Keratinocyte (primary cell): ENCODE results near the gene PRR14L. TPM values are rescaled to one million over a fixed set of nuclear protein-coding genes. Genes with fewer than 3 reads are reported as not detected.
"Not testable (repeated sequence)": the region's sequence is repeated elsewhere in the genome, so short reads cannot be mapped to it uniquely, and the experiment has no call there.

Experiments
- DNase-seq: peaks from one replicate; pipeline ENCODE4 v3.0.0-alpha.2; 2011; ENCODE audit warnings: low read depth, missing footprints, low spot score
- FAIRE-seq: peaks from 2 replicates; lab custom pipeline; 2011; peaks lifted over from hg19 to GRCh38; lab: Jason Lieb, UNC
- H2AFZ ChIP-seq: 2 replicates; pipeline ENCODE4 v1.6.0; 2012; ENCODE audit warnings: low read length, control low read depth, inconsistent platforms; ENCODE audit not compliant: control insufficient read depth
- H3K27ac ChIP-seq: 2 replicates; pipeline ENCODE4 v1.5.1; 2011; ENCODE audit warnings: low read length; ENCODE audit not compliant: control insufficient read depth, insufficient read depth
- H3K27me3 ChIP-seq: 3 replicates; pipeline ENCODE4 v1.6.0; 2011; ENCODE audit warnings: low read length; ENCODE audit not compliant: control insufficient read depth, insufficient read depth; ENCODE audit errors: extremely low read depth
- H3K36me3 ChIP-seq, 2 experiments: 2 replicates in 1 of 2; 3 replicates in 1 of 2; pipeline ENCODE4 v1.5.1; 2011; ENCODE audit warnings: low read length in 2 of 2, mild to moderate bottlenecking in 1 of 2; ENCODE audit not compliant: control insufficient read depth in 2 of 2, insufficient read depth in 2 of 2; ENCODE audit errors: extremely low read depth in 1 of 2
- H3K4me1 ChIP-seq: 3 replicates; pipeline ENCODE4 v1.5.1; 2011; ENCODE audit warnings: low read length; ENCODE audit not compliant: control insufficient read depth, insufficient read depth; ENCODE audit errors: extremely low read depth
- H3K4me2 ChIP-seq: 3 replicates; pipeline ENCODE4 v1.6.0; 2011; ENCODE audit warnings: low read depth, low read length; ENCODE audit not compliant: control insufficient read depth, insufficient read depth; ENCODE audit errors: extremely low read depth
- H3K4me3 ChIP-seq, 3 experiments: fragments of 200-600 bp in 1 of 3; sonication (generic) in 1 of 3; 2 replicates in 2 of 3; 3 replicates in 1 of 3; pipeline ENCODE4 v1.5.1; 2011 to 2016; ENCODE audit warnings: low read length in 3 of 3, mild to moderate bottlenecking in 3 of 3, control low read depth in 2 of 3, inconsistent platforms in 1 of 3, low read depth in 1 of 3, mixed read lengths in 1 of 3, mixed run types in 1 of 3, moderate library complexity in 1 of 3; ENCODE audit not compliant: control insufficient read depth in 2 of 3, insufficient read depth in 2 of 3; ENCODE audit errors: extremely low read depth in 1 of 3
- H3K79me2 ChIP-seq: 2 replicates; pipeline ENCODE4 v1.6.0; 2012; ENCODE audit warnings: low read length; ENCODE audit not compliant: control insufficient read depth, insufficient read depth
- H3K9ac ChIP-seq: 3 replicates; pipeline ENCODE4 v1.6.0; 2011; ENCODE audit warnings: low read length; ENCODE audit not compliant: control insufficient read depth, insufficient read depth; ENCODE audit errors: extremely low read depth
- H3K9me1 ChIP-seq: 3 replicates; pipeline ENCODE4 v1.6.0; 2011; ENCODE audit warnings: low read length; ENCODE audit not compliant: control insufficient read depth, insufficient read depth; ENCODE audit errors: extremely low read depth
- H3K9me3 ChIP-seq: 2 replicates; pipeline ENCODE4 v1.5.1; 2012; ENCODE audit warnings: low read depth, low read length; ENCODE audit not compliant: control insufficient read depth
- H4K20me1 ChIP-seq: 3 replicates; pipeline ENCODE4 v1.6.0; 2011; ENCODE audit warnings: low read length; ENCODE audit not compliant: control insufficient read depth, insufficient read depth; ENCODE audit errors: extremely low read depth
- EZH2 ChIP-seq: IDR thresholded peaks from one replicate; pipeline ENCODE4 v1.6.1; 2012; ENCODE audit warnings: inconsistent platforms, mild to moderate bottlenecking, low read length, moderate library complexity
- dilution Hi-C: fragments of 300-500 bp; cut with MboI; formaldehyde crosslinking; loops from one replicate; pipeline ENCODE4 v1.7.0; 2020; ENCODE audit warnings: low sequenced_read_pairs; ENCODE audit not compliant: extremely low pct_ligation_motif_present
- polyA plus RNA-seq, 5 experiments: library from polyadenylated mRNA; depleted of rRNA in 3 of 5; stranded (reverse) in 3 of 5; stranded (forward) in 1 of 5; unstranded in 1 of 5; fragments of >200 nt; gene quantifications; 1 replicate in 1 of 5; 2 replicates in 3 of 5; 3 replicates in 1 of 5; pipeline versions ENCODE4 v1.2.1 to v1.2.3, GENCODE V29; 2011 to 2012; ENCODE audit warnings: missing spikeins in 2 of 5, low read depth in 1 of 5, low replicate concordance in 1 of 5
- TF ChIP-seq, protein P1 (sequence below), 3 experiments: IDR thresholded peaks in 1 of 3; conservative IDR thresholded peaks in 1 of 3; optimal IDR thresholded peaks in 1 of 3; 2 replicates in 2 of 3; 3 replicates in 1 of 3; pipeline versions ENCODE3 to v1.5.1; 2011; ENCODE audit warnings: low read length in 3 of 3, mild to moderate bottlenecking in 3 of 3, moderate library complexity in 2 of 3, control low read depth in 1 of 3, inconsistent platforms in 1 of 3; ENCODE audit not compliant: insufficient read depth in 2 of 3; ENCODE audit errors: extremely low read depth in 1 of 3

The PRR14L gene
- polyA plus RNA-seq, 1 donor (not counting 4 experiments of a cell fraction or from before 2014, with no cell fraction given), result 13.6 TPM

DNA sequence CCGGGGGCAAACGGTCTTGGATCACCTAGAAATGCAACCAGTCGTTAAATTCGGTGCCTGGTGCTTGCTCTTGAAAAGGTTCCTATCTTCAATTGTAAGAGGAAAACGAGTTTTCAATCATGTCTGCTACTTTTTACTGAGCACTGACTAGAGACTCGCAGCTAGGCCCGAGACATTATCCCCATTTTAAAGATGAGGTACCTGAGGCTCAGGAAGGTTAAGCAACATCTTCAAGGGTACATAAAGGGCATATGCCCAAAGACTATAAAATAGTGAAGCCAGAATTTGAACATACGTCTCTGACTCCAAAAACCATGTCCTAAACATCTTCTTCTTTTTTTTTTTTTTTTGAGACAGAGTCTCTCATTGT, 87.3 kb downstream of the PRR14L start:
- peak overlapping the region; percentile 78 for H2AFZ ChIP-seq
- peak overlapping the region; percentile 99 for H3K27ac ChIP-seq
- H3K4me1 ChIP-seq, result peaks cover 32% of the 10 kb centered on the region
- no peak for FAIRE-seq
- peaks cover 30% of the 10 kb centered on the region for H3K79me2 ChIP-seq
- H3K27me3 ChIP-seq, result no peaks in the 10 kb centered on the region
- DNase-seq, result no peak
- H3K36me3 ChIP-seq, result no peaks in the 10 kb centered on the region
- peak overlapping the region; percentile 76 to 98 (median 79) for H3K4me3 ChIP-seq
- no peaks in the 10 kb centered on the region for H3K9me3 ChIP-seq
- peak overlapping the region; percentile 84 for H3K4me2 ChIP-seq
- dilution Hi-C loops, result no loop called here
- no peaks in the 10 kb centered on the region for H3K9me1 ChIP-seq
- H3K9ac ChIP-seq, result peak overlapping the region; percentile 98
- TF ChIP-seq, protein P1, sequence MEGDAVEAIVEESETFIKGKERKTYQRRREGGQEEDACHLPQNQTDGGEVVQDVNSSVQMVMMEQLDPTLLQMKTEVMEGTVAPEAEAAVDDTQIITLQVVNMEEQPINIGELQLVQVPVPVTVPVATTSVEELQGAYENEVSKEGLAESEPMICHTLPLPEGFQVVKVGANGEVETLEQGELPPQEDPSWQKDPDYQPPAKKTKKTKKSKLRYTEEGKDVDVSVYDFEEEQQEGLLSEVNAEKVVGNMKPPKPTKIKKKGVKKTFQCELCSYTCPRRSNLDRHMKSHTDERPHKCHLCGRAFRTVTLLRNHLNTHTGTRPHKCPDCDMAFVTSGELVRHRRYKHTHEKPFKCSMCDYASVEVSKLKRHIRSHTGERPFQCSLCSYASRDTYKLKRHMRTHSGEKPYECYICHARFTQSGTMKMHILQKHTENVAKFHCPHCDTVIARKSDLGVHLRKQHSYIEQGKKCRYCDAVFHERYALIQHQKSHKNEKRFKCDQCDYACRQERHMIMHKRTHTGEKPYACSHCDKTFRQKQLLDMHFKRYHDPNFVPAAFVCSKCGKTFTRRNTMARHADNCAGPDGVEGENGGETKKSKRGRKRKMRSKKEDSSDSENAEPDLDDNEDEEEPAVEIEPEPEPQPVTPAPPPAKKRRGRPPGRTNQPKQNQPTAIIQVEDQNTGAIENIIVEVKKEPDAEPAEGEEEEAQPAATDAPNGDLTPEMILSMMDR (optimal IDR thresholded peaks at IDR 0.05 in 1 of 3, IDR thresholded peaks at IDR 0.05 in 1 of 3, conservative IDR thresholded peaks at IDR 0.05 in 1 of 3; ENCODE audit: extremely low read depth in 1 of 3, insufficient read depth in 2 of 3, low read length in 3 of 3), result no peak
- no peak for TF ChIP-seq EZH2
- H4K20me1 ChIP-seq, result no peaks in the 10 kb centered on the region

DNA sequence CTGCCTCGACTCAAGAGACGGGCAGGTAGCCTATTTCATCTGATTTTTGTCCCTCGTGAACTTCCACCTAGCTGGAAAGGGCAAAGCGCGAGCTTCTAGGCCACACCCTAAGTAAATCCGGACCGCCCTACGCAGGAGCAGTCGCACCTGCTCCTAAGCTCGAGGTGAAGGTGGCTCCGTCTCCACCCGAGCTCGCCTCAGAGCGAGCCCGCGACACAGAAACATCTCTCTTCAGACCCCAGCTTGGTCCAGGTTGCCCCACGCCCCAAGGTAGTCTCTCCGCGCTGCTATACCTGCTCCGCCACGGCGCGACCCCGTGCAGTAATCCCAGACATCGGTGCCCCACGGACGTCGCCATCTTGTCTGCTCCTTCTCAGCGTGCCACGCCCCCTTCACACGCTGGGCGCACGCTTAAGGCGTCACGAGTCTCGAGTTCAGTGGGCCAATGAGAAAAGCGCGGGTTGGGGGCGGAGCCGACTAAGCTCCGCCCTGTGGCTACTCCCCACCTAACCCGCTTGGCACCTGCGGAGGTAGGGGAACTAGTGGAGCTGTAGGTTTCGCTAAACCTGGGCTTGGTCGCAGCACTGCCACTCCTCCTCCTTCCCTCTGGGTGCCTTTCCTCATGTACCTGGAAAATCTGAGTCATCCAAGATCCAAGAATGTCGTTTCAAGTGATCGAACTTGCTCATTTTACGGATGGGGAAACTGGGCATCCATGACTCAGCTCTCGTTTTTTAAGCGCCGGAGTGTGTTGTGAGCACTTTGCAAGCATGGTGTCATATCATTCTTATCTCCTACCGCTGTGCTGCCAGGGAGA, 87.9 kb downstream of the PRR14L start, which contains the start of gene PISD:
Gene PISD (minus strand): TSS at position 365 of the 817 bp plus-strand sequence. CDS start 7 bp downstream, at position 358.
- Histone ChIP-seq H2AFZ (peak within 1 kb of the TSS; percentile 79), H3K4me2 (peak within 1 kb of the TSS; percentile 84)
- dilution Hi-C loops, result no loop called here

DNA sequence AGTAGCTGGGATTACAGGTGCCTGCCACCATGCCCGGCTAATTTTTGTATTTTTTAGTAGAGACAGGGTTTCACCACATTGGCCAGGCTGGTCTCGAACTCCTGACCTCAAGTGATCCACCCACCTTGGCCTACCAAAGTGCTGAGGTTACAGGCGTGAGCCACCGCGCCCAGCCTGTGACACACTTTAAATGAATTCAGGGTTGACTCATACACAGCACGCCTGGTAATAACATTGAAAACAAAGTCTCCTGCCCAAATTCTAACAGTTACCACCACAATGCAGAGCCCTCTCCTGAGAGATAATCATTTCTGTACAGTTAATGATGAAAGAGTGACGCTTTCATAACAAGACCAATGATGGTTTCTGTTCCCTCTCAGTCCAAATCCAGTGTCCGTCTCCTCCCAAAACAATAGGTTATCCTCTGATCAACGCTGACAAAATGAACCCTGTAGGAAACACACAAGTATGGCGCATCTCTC, 89.0 kb downstream of the PRR14L start:
- FAIRE-seq, result peak; percentile 48
- peaks cover 47% of the 10 kb centered on the region for H3K79me2 ChIP-seq

More for the DNA sequence above, 87.9 kb downstream of the PRR14L start, which contains the start of gene PISD:
- Histone ChIP-seq H3K79me2 (peaks cover 36% of the 10 kb centered on the region), H3K27ac (peak within 1 kb of the TSS; percentile 99), H3K4me3 (peak within 1 kb of the TSS; percentile 76 to 98 (median 79)), H3K36me3 (no peaks in the 10 kb centered on the region), H3K9me1 (no peaks in the 10 kb centered on the region), H3K9ac (peak within 1 kb of the TSS; percentile 98), H3K27me3 (no peaks in the 10 kb centered on the region), H3K4me1 (peaks cover 32% of the 10 kb centered on the region), H3K9me3 (no peaks in the 10 kb centered on the region), H4K20me1 (no peaks in the 10 kb centered on the region)
- FAIRE-seq (peak; percentile 85), DNase-seq (peak; percentile 97)
- TF ChIP-seq EZH2, result no peak
- TF ChIP-seq, protein P1 (optimal IDR thresholded peaks at IDR 0.05 in 1 of 3, IDR thresholded peaks at IDR 0.05 in 1 of 3, conservative IDR thresholded peaks at IDR 0.05 in 1 of 3; ENCODE audit: extremely low read depth in 1 of 3, insufficient read depth in 2 of 3, low read length in 3 of 3), result no peak

More for the DNA sequence above, 89.0 kb downstream of the PRR14L start:
- DNase-seq, result peak; percentile 75
- Histone ChIP-seq H3K27ac (peak overlapping the region; percentile 99), H3K4me2 (peak overlapping the region; percentile 83), H3K9ac (peak overlapping the region; percentile 98), H3K4me1 (peaks cover 32% of the 10 kb centered on the region), H3K4me3 (peak overlapping the region; percentile 76 to 98 (median 79))
- H3K36me3 ChIP-seq, H3K9me1 ChIP-seq, H2AFZ ChIP-seq, H4K20me1 ChIP-seq, dilution Hi-C loops, H3K9me3 ChIP-seq, H3K27me3 ChIP-seq: not testable (repeated sequence)
